HepG2 (cell line): ENCODE results near the gene NHP2. TPM values are rescaled to one million over a fixed set of nuclear protein-coding genes. Genes with fewer than 3 reads are reported as not detected.

Source experiments
- AKAP8 ChIP-seq: sonication (generic); formaldehyde crosslinking; IDR thresholded peaks from 2 replicates; pipeline ENCODE4 v1.5.1; 2020; ENCODE audit warnings: mild to moderate bottlenecking, missing genetic modification reagents
- CREM ChIP-seq, 2 experiments: sonication (generic) in 1 of 2; formaldehyde crosslinking in 1 of 2; IDR thresholded peaks; 2 replicates each; pipeline versions ENCODE4 v1.4.0 to v1.6.1; 2016 to 2020; ENCODE audit warnings: antibody characterized with exemption in 1 of 2, mild to moderate bottlenecking in 1 of 2, missing genetic modification reagents in 1 of 2
- DR1 ChIP-seq: sonication (generic); formaldehyde crosslinking; IDR thresholded peaks from 2 replicates; pipeline ENCODE4 v1.8.0; 2021; ENCODE audit warnings: mild to moderate bottlenecking, missing genetic modification reagents, inconsistent platforms
- FOXA3 ChIP-seq: IDR thresholded peaks from 2 replicates; pipeline ENCODE4 v1.6.1; 2016; ENCODE audit warnings: missing genetic modification reagents, missing compliant biosample characterization
- FOXK1 ChIP-seq: sonication (generic); formaldehyde crosslinking; IDR thresholded peaks from 2 replicates; pipeline ENCODE4 v1.4.0; 2020; ENCODE audit warnings: low read depth, missing genetic modification reagents, borderline replicate concordance
- KDM5A ChIP-seq: fragments of 200-600 bp; sonication (generic); IDR thresholded peaks from 2 replicates; pipeline ENCODE4 v1.7.0; 2018; ENCODE audit warnings: antibody characterized with exemption, mild to moderate bottlenecking, low read length, borderline replicate concordance
- POLR2AphosphoS2 ChIP-seq: IDR thresholded peaks from 2 replicates; pipeline ENCODE4 v1.6.1; 2011; ENCODE audit warnings: low read depth, low read length, improper control_type of control experiment
- RERE ChIP-seq: IDR thresholded peaks from 2 replicates; pipeline ENCODE4 v1.6.1; 2016; ENCODE audit warnings: low read depth, missing genetic modification reagents, missing compliant biosample characterization
- TEF ChIP-seq: sonication (generic); formaldehyde crosslinking; IDR thresholded peaks from 2 replicates; pipeline ENCODE4 v1.5.0; 2020; ENCODE audit warnings: missing genetic modification reagents
- THYN1 ChIP-seq: sonication (generic); formaldehyde crosslinking; IDR thresholded peaks from 2 replicates; pipeline ENCODE4 v1.8.1; 2023; ENCODE audit warnings: low read depth, mild to moderate bottlenecking, moderate library complexity, missing genetic modification reagents, borderline replicate concordance
- TRAFD1 ChIP-seq: sonication (generic); formaldehyde crosslinking; IDR thresholded peaks from 2 replicates; pipeline ENCODE4 v1.5.1; 2020; ENCODE audit warnings: missing genetic modification reagents, mild to moderate bottlenecking, borderline replicate concordance
- ZBTB10 ChIP-seq: sonication (generic); formaldehyde crosslinking; IDR thresholded peaks from 2 replicates; pipeline ENCODE4 v1.4.0; 2020; ENCODE audit warnings: missing genetic modification reagents, borderline replicate concordance
- ZNF746 ChIP-seq: sonication (generic); formaldehyde crosslinking; IDR thresholded peaks from 2 replicates; pipeline ENCODE4 v1.8.0; 2022; ENCODE audit warnings: mild to moderate bottlenecking, missing genetic modification reagents
- ZNF768 ChIP-seq: sonication (generic); formaldehyde crosslinking; IDR thresholded peaks from 2 replicates; pipeline ENCODE4 v1.4.0; 2020; ENCODE audit warnings: missing genetic modification reagents
- ZNF83 ChIP-seq: sonication (generic); formaldehyde crosslinking; IDR thresholded peaks from 2 replicates; pipeline ENCODE4 v1.4.0; 2020; ENCODE audit warnings: missing genetic modification reagents, mild to moderate bottlenecking, borderline replicate concordance
- ZSCAN31 ChIP-seq: sonication (generic); formaldehyde crosslinking; IDR thresholded peaks from 2 replicates; pipeline ENCODE4 v1.5.0; 2020; ENCODE audit warnings: low read depth, mild to moderate bottlenecking, missing genetic modification reagents
- polyA plus RNA-seq, 8 experiments: library from polyadenylated mRNA; depleted of rRNA in 3 of 8; stranded (reverse) in 7 of 8; unstranded in 1 of 8; fragments of >200 nt; fragmentation: Illumina TruSeq in 4 of 8; extraction: Trizol in 4 of 8; gene quantifications; 2 replicates each; pipeline versions ENCODE4 v1.2.1 to v1.2.3, GENCODE V29; 2011 to 2016; ENCODE audit warnings: low read depth in 4 of 8, missing spikeins in 1 of 8, mixed read lengths in 1 of 8; ENCODE audit not compliant: insufficient read depth in 1 of 8
- total RNA-seq, 5 experiments: library from RNA; depleted of rRNA; stranded (reverse); fragments of >200 nt; fragmentation: Illumina TruSeq; extraction: Trizol; gene quantifications; 2 replicates each; pipeline ENCODE4 v1.2.3, GENCODE V29; 2016; ENCODE audit warnings: low read depth in 1 of 5

NHP2 gene
- total and polyA plus RNA-seq, 2 of the 13 experiments (the other 11 are each of a cell fraction or from before 2014, with no cell fraction given) = 56.2 to 96.1 TPM

GRCh38 chr5:178163772-178164735, 10.4 kb upstream of the NHP2 start (continued):
- TF ChIP-seq RERE (CRISPR knock-in tag) = no peak
- TF ChIP-seq FOXA3 (CRISPR knock-in tag) = 0 out of 2 replicates have a peak, but pooled peaks have one; percentile 8
- no peak for TF ChIP-seq ZNF768
- no peak for TF ChIP-seq ZBTB10
- TF ChIP-seq TEF (CRISPR knock-in tag) = no peak
- TF ChIP-seq TRAFD1 (CRISPR knock-in tag) = no peak
- no peak for TF ChIP-seq ZNF746 (CRISPR knock-in tag)
- TF ChIP-seq FOXK1 (CRISPR knock-in tag) = no peak
- TF ChIP-seq CREM (IDR thresholded peaks at IDR 0.05) = no peak
- TF ChIP-seq CREM (CRISPR knock-in tag; IDR thresholded peaks at IDR 0.05) = no peak
- TF ChIP-seq KDM5A = no peak
- TF ChIP-seq DR1 (CRISPR knock-in tag) = no peak
- no peak for TF ChIP-seq POLR2AphosphoS2
- TF ChIP-seq AKAP8 (CRISPR knock-in tag) = no peak
- TF ChIP-seq ZSCAN31 (CRISPR knock-in tag) = no peak
- TF ChIP-seq THYN1 (CRISPR knock-in tag) = no peak
- TF ChIP-seq ZNF83 (CRISPR knock-in tag) = no peak
